Measurements from ENCODE around the gene MRPL14. TPM values are rescaled to one million over a fixed set of nuclear protein-coding genes. Genes with fewer than 3 reads are reported as not detected.
A peak's percentile ranks its signal among the peaks of the same experiment; 100 is the strongest.

The MRPL14 gene
- polyA plus RNA-seq, 1 donor (not counting 4 experiments of a cell fraction or from before 2014, with no cell fraction given) = 136 TPM

DNA sequence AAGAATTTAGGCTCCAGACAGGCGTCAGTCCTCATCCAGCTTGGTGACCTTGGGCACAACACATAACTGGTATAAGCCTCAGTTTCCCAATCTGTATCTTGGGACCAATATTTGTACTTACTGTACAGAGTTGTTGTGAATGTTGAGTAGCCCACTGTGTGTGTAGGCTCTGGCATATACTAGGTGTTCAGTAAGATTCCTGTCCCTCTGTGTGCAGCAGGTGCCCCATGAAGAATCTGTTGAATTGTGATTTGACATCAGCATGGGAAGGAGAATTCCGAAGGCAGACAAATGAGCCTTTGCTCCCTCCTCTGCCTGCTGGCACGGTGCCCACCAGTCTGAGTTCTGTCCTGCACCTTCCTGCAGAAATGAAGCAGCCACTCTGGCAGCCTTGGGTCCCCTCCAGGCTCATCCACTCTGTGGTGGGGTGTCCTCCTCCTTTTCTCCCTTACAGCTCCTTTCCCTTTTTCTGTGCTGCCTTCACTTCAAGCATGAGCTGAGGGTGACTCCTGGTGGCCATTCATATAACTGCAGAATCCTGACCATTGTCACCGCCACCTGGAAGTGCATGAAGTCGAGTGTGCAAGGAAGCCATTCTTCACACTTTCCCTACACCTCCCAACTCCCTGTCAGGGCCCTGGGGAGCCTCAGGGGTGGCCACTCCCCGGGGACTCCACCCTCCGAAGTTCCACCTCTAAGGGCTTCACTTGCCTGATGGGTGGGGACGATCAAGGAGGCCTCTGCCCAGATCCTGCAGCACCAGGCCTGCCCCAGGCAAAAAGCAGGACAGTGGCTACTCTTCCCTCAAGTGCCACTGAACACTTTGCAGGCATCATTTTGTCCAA, 48.2 kb downstream of the MRPL14 start:
- no peaks in the 10 kb centered on the region for H3K9me3 ChIP-seq (ENCODE audit: control insufficient read depth, low read depth, low read length)
- peaks cover 15% of the 10 kb centered on the region for H3K4me1 ChIP-seq (ENCODE audit: control insufficient read depth, extremely low read depth, insufficient read depth, low read length)
- no peak overlapping the region for H3K4me2 ChIP-seq (ENCODE audit: control insufficient read depth, extremely low read depth, insufficient read depth, low read depth, low read length)
- H3K9me1 ChIP-seq (ENCODE audit: control insufficient read depth, extremely low read depth, insufficient read depth, low read length) = peaks cover 2% of the 10 kb centered on the region
- H3K4me3 ChIP-seq (ENCODE audit: control insufficient read depth in 2 of 3, extremely low read depth in 1 of 3, insufficient read depth in 2 of 3, low read depth in 1 of 3, low read length in 3 of 3) = no peak overlapping the region
- no peak overlapping the region for H2AFZ ChIP-seq (ENCODE audit: control insufficient read depth, low read length)
- no peaks in the 10 kb centered on the region for H4K20me1 ChIP-seq (ENCODE audit: control insufficient read depth, extremely low read depth, insufficient read depth, low read length)
- no peaks in the 10 kb centered on the region for H3K27me3 ChIP-seq (ENCODE audit: control insufficient read depth, extremely low read depth, insufficient read depth, low read length)
- no peak for TF ChIP-seq EZH2 (IDR thresholded peaks at IDR 0.05; ENCODE audit: low read length)
- TF ChIP-seq, protein P1, sequence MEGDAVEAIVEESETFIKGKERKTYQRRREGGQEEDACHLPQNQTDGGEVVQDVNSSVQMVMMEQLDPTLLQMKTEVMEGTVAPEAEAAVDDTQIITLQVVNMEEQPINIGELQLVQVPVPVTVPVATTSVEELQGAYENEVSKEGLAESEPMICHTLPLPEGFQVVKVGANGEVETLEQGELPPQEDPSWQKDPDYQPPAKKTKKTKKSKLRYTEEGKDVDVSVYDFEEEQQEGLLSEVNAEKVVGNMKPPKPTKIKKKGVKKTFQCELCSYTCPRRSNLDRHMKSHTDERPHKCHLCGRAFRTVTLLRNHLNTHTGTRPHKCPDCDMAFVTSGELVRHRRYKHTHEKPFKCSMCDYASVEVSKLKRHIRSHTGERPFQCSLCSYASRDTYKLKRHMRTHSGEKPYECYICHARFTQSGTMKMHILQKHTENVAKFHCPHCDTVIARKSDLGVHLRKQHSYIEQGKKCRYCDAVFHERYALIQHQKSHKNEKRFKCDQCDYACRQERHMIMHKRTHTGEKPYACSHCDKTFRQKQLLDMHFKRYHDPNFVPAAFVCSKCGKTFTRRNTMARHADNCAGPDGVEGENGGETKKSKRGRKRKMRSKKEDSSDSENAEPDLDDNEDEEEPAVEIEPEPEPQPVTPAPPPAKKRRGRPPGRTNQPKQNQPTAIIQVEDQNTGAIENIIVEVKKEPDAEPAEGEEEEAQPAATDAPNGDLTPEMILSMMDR (optimal IDR thresholded peaks at IDR 0.05 in 1 of 3, IDR thresholded peaks at IDR 0.05 in 1 of 3, conservative IDR thresholded peaks at IDR 0.05 in 1 of 3; ENCODE audit: extremely low read depth in 1 of 3, insufficient read depth in 2 of 3, low read length in 3 of 3) = peak in 2 of 3 experiments; percentile 80 to 94
- dilution Hi-C loops (cut with MboI; ENCODE audit: extremely low pct_ligation_motif_present, low sequenced_read_pairs) = no loop called here
- DNase-seq (ENCODE audit: low read depth, low spot score) (no peak), FAIRE-seq (peak; percentile 73)
- no peak overlapping the region for H3K27ac ChIP-seq (ENCODE audit: control insufficient read depth, insufficient read depth, low read length)
- no peaks in the 10 kb centered on the region for H3K36me3 ChIP-seq (ENCODE audit: control insufficient read depth in 2 of 2, extremely low read depth in 1 of 2, insufficient read depth in 2 of 2, low read length in 2 of 2)
- no peaks in the 10 kb centered on the region for H3K79me2 ChIP-seq (ENCODE audit: control insufficient read depth, insufficient read depth, low read length)
- H3K9ac ChIP-seq (ENCODE audit: control insufficient read depth, extremely low read depth, insufficient read depth, low read length) = no peak overlapping the region

DNA sequence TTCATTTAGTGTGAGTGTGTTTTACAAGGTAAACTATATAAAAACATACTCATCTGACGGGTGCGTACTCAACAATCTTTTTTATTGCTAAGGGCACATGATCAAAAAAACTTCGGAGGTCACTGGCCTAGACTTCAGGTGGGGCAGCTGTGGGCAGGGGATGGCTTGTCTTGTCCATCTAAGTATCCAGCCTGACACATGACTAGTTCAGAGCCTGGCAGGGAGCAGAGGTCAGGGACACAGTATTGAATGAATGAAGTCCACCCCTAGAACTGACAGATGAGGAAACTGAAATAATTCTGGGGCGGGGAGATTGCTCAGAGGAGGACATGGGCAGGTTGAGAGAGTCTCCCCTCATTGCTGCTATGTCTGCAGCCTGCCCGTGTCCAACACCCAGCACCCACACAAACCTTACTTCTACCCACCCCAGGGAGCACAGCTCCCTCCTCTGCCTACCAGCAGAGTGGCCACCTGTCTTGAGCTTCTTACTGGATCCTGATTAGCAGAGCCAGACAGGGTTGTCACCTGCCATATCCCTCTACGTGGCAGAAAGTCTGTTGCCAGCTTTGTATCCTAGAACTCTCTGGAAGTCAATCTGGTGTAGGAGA, 48.9 kb downstream of the MRPL14 start:
- TF ChIP-seq, protein P1 (optimal IDR thresholded peaks at IDR 0.05 in 1 of 3, IDR thresholded peaks at IDR 0.05 in 1 of 3, conservative IDR thresholded peaks at IDR 0.05 in 1 of 3; ENCODE audit: extremely low read depth in 1 of 3, insufficient read depth in 2 of 3, low read length in 3 of 3) = no peak
- TF ChIP-seq EZH2 (IDR thresholded peaks at IDR 0.05; ENCODE audit: low read length) = no peak
- no peak for FAIRE-seq
- H3K4me2 ChIP-seq (ENCODE audit: control insufficient read depth, extremely low read depth, insufficient read depth, low read depth, low read length) = no peak overlapping the region

More for the DNA sequence above, 48.9 kb downstream of the MRPL14 start:
- no peak overlapping the region for H3K4me3 ChIP-seq (ENCODE audit: control insufficient read depth in 2 of 3, extremely low read depth in 1 of 3, insufficient read depth in 2 of 3, low read depth in 1 of 3, low read length in 3 of 3)
- no peaks in the 10 kb centered on the region for H3K36me3 ChIP-seq (ENCODE audit: control insufficient read depth in 2 of 2, extremely low read depth in 1 of 2, insufficient read depth in 2 of 2, low read length in 2 of 2)
- peaks cover 3% of the 10 kb centered on the region for H3K9me1 ChIP-seq (ENCODE audit: control insufficient read depth, extremely low read depth, insufficient read depth, low read length)
- DNase-seq (ENCODE audit: low read depth, low spot score) = no peak
- no peaks in the 10 kb centered on the region for H3K79me2 ChIP-seq (ENCODE audit: control insufficient read depth, insufficient read depth, low read length)
- no peaks in the 10 kb centered on the region for H4K20me1 ChIP-seq (ENCODE audit: control insufficient read depth, extremely low read depth, insufficient read depth, low read length)
- H3K27me3 ChIP-seq (ENCODE audit: control insufficient read depth, extremely low read depth, insufficient read depth, low read length) = no peaks in the 10 kb centered on the region
- no peak overlapping the region for H3K9ac ChIP-seq (ENCODE audit: control insufficient read depth, extremely low read depth, insufficient read depth, low read length)
- dilution Hi-C loops (cut with MboI; ENCODE audit: extremely low pct_ligation_motif_present, low sequenced_read_pairs) = no loop called here
- H2AFZ ChIP-seq (ENCODE audit: control insufficient read depth, low read length) = no peak overlapping the region
- H3K4me1 ChIP-seq (ENCODE audit: control insufficient read depth, extremely low read depth, insufficient read depth, low read length) = peaks cover 20% of the 10 kb centered on the region
- no peaks in the 10 kb centered on the region for H3K9me3 ChIP-seq (ENCODE audit: control insufficient read depth, low read depth, low read length)
- H3K27ac ChIP-seq (ENCODE audit: control insufficient read depth, insufficient read depth, low read length) = no peak overlapping the region
